SU-DHL-6 (cell line): ENCODE measurements around the gene SMARCA4.

Source experiments
- H2AFZ ChIP-seq: fragments of 200-600 bp; sonication (generic); 2 replicates; pipeline ENCODE4 v1.6.1; 2014; ENCODE audit warnings: low read depth, mild to moderate bottlenecking, moderate library complexity, mixed read lengths, antibody characterized with exemption, low read length; ENCODE audit not compliant: severe bottlenecking
- H3F3A ChIP-seq: fragments of 200-600 bp; shearing (Covaris generic); 2 replicates; pipeline ENCODE4 v1.6.0; 2016; ENCODE audit warnings: antibody characterized with exemption, mild to moderate bottlenecking; ENCODE audit not compliant: insufficient read depth
- H3K27ac ChIP-seq: fragments of 200-600 bp; sonication (generic); 2 replicates; pipeline ENCODE4 v1.5.1; 2016; ENCODE audit warnings: low read depth, mild to moderate bottlenecking, low read length, moderate library complexity, mixed read lengths
- H3K27me3 ChIP-seq: fragments of 200-600 bp; sonication (generic), shearing (Covaris generic); 2 replicates; pipeline ENCODE4 v1.6.0; 2014; ENCODE audit warnings: mild to moderate bottlenecking, low read length
- H3K36me3 ChIP-seq: fragments of 200-600 bp; sonication (generic); 2 replicates; pipeline ENCODE4 v1.6.1; 2014; ENCODE audit warnings: mild to moderate bottlenecking, low read length, mixed read lengths
- H3K4me2 ChIP-seq: fragments of 300-600, 200-600 bp; shearing (Covaris generic), sonication (generic); 2 replicates; pipeline ENCODE4 v1.6.0; 2014; ENCODE audit warnings: low read length, low read depth, mild to moderate bottlenecking; ENCODE audit not compliant: poor library complexity, severe bottlenecking
- H3K4me3 ChIP-seq: fragments of 200-600 bp; sonication (generic); 2 replicates; pipeline ENCODE4 v1.5.1; 2014; ENCODE audit warnings: antibody characterized with exemption, low read length, mild to moderate bottlenecking, mixed read lengths; ENCODE audit not compliant: insufficient read depth, poor library complexity, severe bottlenecking
- H3K79me2 ChIP-seq: fragments of 200-600 bp; sonication (generic); 2 replicates; pipeline ENCODE4 v1.6.1; 2014; ENCODE audit warnings: mild to moderate bottlenecking, low read length, moderate library complexity; ENCODE audit not compliant: insufficient read depth
- H3K9ac ChIP-seq: fragments of 200-600 bp; sonication (generic); 2 replicates; pipeline ENCODE4 v1.7.0; 2014; ENCODE audit warnings: mild to moderate bottlenecking, low read length
- H3K9me2 ChIP-seq: fragments of 200-600 bp; sonication (generic); replicated peaks from 2 replicates; pipeline ENCODE4 v1.6.1; 2014; ENCODE audit warnings: low read length; ENCODE audit not compliant: insufficient read depth
- H3K9me3 ChIP-seq: fragments of 200-600 bp; sonication (generic); 2 replicates; pipeline ENCODE4 v1.6.1; 2014; ENCODE audit warnings: low read length, mixed read lengths; ENCODE audit not compliant: insufficient read depth
- H4K20me1 ChIP-seq: fragments of 200-600 bp; sonication (generic); 2 replicates; pipeline ENCODE4 v1.6.1; 2014; ENCODE audit warnings: low read depth, mild to moderate bottlenecking, antibody characterized with exemption, low read length, moderate library complexity, mixed read lengths
- CTCF ChIP-seq: fragments of 200-600 bp; sonication (generic); IDR thresholded peaks from one replicate; pipeline ENCODE4 v1.5.1; 2017; ENCODE audit warnings: antibody characterized with exemption, mild to moderate bottlenecking, low read length, moderate library complexity; ENCODE audit not compliant: insufficient read depth, poor library complexity, severe bottlenecking
- EZH2phosphoT487 ChIP-seq: fragments of 200-600 bp; sonication (generic), shearing (Covaris generic); conservative IDR thresholded peaks from 2 replicates; pipeline ENCODE4 v1.6.1; 2018; ENCODE audit warnings: mild to moderate bottlenecking, antibody characterized with exemption, low read length, moderate library complexity, mixed read lengths

The SMARCA4 gene

GRCh38 chr19:10964903-10965302 is 4.1 kb downstream of the SMARCA4 start:
- Histone ChIP-seq H3K27ac (peak overlapping the region; percentile 99), H3F3A (peaks cover 60% of the 10 kb centered on the region), H3K9me2 (no peaks in the 10 kb centered on the region), H4K20me1 (no peaks in the 10 kb centered on the region), H3K27me3 (no peaks in the 10 kb centered on the region), H2AFZ (no peak overlapping the region), H3K79me2 (peaks cover 83% of the 10 kb centered on the region), H3K4me3 (no peak overlapping the region), H3K9me3 (no peaks in the 10 kb centered on the region), H3K9ac (peak overlapping the region; percentile 64; the same call in 1 of the 2 replicates), H3K4me2 (peak overlapping the region; percentile 91), H3K36me3 (peaks cover 5% of the 10 kb centered on the region; the same call in 1 of the 2 replicates)
- TF ChIP-seq CTCF (peak; percentile 38), EZH2phosphoT487 (no peak)

GRCh38 chr19:10965398-10965797 is 4.6 kb downstream of the SMARCA4 start:
- H3K9me3 ChIP-seq, result no peaks in the 10 kb centered on the region
- H4K20me1 ChIP-seq, result no peaks in the 10 kb centered on the region
- H3K36me3 ChIP-seq, result peaks cover 5% of the 10 kb centered on the region; the same call in 1 of the 2 replicates
- H3K4me2 ChIP-seq, result peak overlapping the region; percentile 91
- TF ChIP-seq EZH2phosphoT487, result no peak
- TF ChIP-seq CTCF, result no peak
- H3K9me2 ChIP-seq, result no peaks in the 10 kb centered on the region
- H3K27me3 ChIP-seq, result no peaks in the 10 kb centered on the region
- peak overlapping the region; percentile 99 for H3K27ac ChIP-seq
- H3K4me3 ChIP-seq, result no peak overlapping the region
- H2AFZ ChIP-seq, result no peak overlapping the region
- H3K9ac ChIP-seq, result peak overlapping the region; percentile 64
- H3K79me2 ChIP-seq, result peaks cover 88% of the 10 kb centered on the region
- peaks cover 65% of the 10 kb centered on the region for H3F3A ChIP-seq

GRCh38 chr19:10966809-10967208 is 6.0 kb downstream of the SMARCA4 start:
- Histone ChIP-seq H3K9me3 (no peaks in the 10 kb centered on the region), H3F3A (peaks cover 76% of the 10 kb centered on the region), H3K9me2 (no peaks in the 10 kb centered on the region), H3K27ac (peak overlapping the region; percentile 99), H3K27me3 (no peaks in the 10 kb centered on the region), H3K36me3 (peaks cover 7% of the 10 kb centered on the region; the same call in 1 of the 2 replicates), H4K20me1 (no peaks in the 10 kb centered on the region), H3K4me2 (peak overlapping the region; percentile 91), H3K4me3 (peak overlapping the region; percentile 0), H2AFZ (no peak overlapping the region), H3K9ac (peak overlapping the region; percentile 64), H3K79me2 (peaks cover 96% of the 10 kb centered on the region)
- TF ChIP-seq CTCF (no peak), EZH2phosphoT487 (no peak)
